IPS DF 6.9 (cell line): ENCODE data around the gene FEV.

ENCODE experiments used
- DNase-seq: peaks from one replicate; pipeline ENCODE4 v3.0.0-alpha.2; 2013; ENCODE audit warnings: low read depth, low spot score
- H3K27ac ChIP-seq: one replicate; pipeline ENCODE4 v1.5.1; 2013; ENCODE audit warnings: low read length, control low read depth
- H3K27me3 ChIP-seq: 2 replicates; pipeline ENCODE4 v1.6.1; 2013; ENCODE audit warnings: mild to moderate bottlenecking, low read length; ENCODE audit not compliant: control insufficient read depth, insufficient read depth
- H3K36me3 ChIP-seq: 2 replicates; pipeline ENCODE4 v1.6.1; 2013; ENCODE audit warnings: low read length; ENCODE audit not compliant: control insufficient read depth, insufficient read depth
- H3K4me1 ChIP-seq: 2 replicates; pipeline ENCODE4 v1.6.1; 2013; ENCODE audit warnings: low read length; ENCODE audit not compliant: control insufficient read depth, insufficient read depth
- H3K4me3 ChIP-seq: 2 replicates; pipeline ENCODE4 v1.5.1; 2013; ENCODE audit warnings: mild to moderate bottlenecking, low read length
- H3K9me3 ChIP-seq: 2 replicates; pipeline ENCODE4 v1.6.1; 2013; ENCODE audit warnings: low read length, inconsistent platforms; ENCODE audit not compliant: control insufficient read depth, insufficient read depth
- WGBS: extraction: QIAGEN DNeasy Blood & Tissue Kit; methylation state at CpG from one replicate; pipeline ENCODE4 v1.1.7; 2013; ENCODE audit warnings: mixed read lengths, missing lambda C conversion rate; ENCODE audit not compliant: insufficient read length, insufficient coverage; 5-methylcytosine and 5-hydroxymethylcytosine counted together

Gene FEV

DNA sequence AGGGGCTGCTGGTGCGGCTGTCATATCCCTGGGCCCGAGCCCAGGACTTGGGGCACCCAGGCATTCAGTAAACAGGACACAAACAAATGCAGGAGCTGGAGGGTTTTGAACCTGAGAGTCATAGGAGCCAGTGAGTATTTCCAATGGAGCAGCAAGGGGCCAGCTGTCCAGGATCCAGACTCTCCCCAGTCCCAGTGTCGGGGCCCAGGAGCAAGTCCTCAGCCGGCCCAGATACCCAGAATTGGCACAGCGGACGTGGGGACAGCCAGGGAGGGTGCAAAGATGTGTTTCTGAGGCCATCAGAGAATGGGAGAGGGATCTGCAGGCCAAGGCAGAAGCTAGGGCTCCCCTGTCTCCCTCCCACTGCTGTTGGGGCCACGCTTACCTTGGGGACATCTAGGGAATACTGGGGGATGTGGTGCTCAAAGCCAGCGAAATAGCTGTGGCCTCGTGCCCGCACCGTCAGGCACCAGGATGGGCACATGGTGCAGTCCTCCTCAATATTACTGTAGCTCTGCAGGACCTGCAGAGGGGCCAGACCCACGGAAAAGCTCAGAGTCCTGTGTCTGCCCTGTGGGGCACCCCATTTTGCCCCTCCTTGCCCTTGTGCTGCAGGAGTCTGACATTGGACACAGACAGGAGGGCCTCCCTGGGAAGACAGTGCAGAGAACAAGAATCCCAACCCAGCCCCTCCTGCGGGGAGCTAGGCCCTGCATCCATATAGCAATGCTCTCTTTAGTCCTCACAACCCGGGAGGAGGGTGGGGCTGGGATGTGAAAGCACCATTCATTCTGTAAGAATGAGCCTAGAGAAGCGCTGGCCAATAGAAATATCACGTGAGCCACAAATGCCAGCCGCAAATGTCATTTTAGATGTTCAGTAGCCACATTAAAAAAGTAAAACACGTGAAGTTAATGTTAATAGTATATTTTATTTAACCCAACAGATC lies 40.9 kb upstream of the FEV start:
- no peaks in the 10 kb centered on the region for H3K4me1 ChIP-seq
- no peak overlapping the region for H3K27ac ChIP-seq
- DNase-seq, result no peak
- WGBS, result no CpG with 5 or more reads among the region's 18 CpGs
- no peak overlapping the region for H3K4me3 ChIP-seq
- H3K27me3 ChIP-seq, result no peaks in the 10 kb centered on the region
- H3K9me3 ChIP-seq, result no peaks in the 10 kb centered on the region; the same call in 1 of the 2 replicates
- no peaks in the 10 kb centered on the region for H3K36me3 ChIP-seq

DNA sequence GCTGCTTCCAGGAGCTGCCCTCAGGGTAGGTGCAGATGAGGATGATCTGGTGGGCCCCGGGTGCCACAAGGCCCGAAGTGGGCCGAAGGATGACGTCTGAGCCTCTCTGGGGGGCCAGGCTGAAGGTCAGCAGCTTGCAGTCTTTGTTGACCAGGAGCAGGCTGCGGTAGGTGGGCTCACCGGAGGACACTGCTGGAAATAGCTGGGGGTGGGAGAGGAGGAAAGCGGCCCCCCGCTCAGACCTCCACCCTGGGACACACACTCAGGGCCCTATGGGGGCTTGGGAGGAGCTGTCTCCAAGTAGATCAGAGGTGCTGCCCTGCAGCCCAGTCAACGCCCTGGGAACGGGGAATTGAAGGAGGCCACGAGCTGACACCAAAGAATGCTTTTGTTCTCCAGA lies 39.1 kb upstream of the FEV start:
- Histone ChIP-seq H3K27ac (no peak overlapping the region), H3K4me3 (no peak overlapping the region), H3K9me3 (no peaks in the 10 kb centered on the region; the same call in 1 of the 2 replicates), H3K4me1 (no peaks in the 10 kb centered on the region), H3K36me3 (no peaks in the 10 kb centered on the region), H3K27me3 (no peaks in the 10 kb centered on the region)
- no CpG with 5 or more reads among the region's 11 CpGs for WGBS
- no peak for DNase-seq

GRCh38 chr2:219023045-219023605 lies 38.1 kb upstream of the FEV start:
- no CpG with 5 or more reads among the region's 12 CpGs for WGBS
- no peaks in the 10 kb centered on the region for H3K27me3 ChIP-seq

GRCh38 chr2:219022616-219023015 lies 37.6 kb upstream of the FEV start:
- Histone ChIP-seq H3K27me3 (no peaks in the 10 kb centered on the region), H3K27ac (no peak overlapping the region), H3K9me3 (no peaks in the 10 kb centered on the region; the same call in 1 of the 2 replicates), H3K4me1 (no peaks in the 10 kb centered on the region), H3K36me3 (no peaks in the 10 kb centered on the region), H3K4me3 (no peak overlapping the region)
- no CpG with 5 or more reads among the region's 5 CpGs for WGBS
- no peak for DNase-seq

More at GRCh38 chr2:219023045-219023605, 38.1 kb upstream of the FEV start:
- DNase-seq, result no peak
- no peak overlapping the region for H3K4me3 ChIP-seq
- no peaks in the 10 kb centered on the region for H3K4me1 ChIP-seq
- H3K36me3 ChIP-seq, result no peaks in the 10 kb centered on the region
- H3K27ac ChIP-seq, result no peak overlapping the region
- no peaks in the 10 kb centered on the region; the same call in 1 of the 2 replicates for H3K9me3 ChIP-seq

DNA sequence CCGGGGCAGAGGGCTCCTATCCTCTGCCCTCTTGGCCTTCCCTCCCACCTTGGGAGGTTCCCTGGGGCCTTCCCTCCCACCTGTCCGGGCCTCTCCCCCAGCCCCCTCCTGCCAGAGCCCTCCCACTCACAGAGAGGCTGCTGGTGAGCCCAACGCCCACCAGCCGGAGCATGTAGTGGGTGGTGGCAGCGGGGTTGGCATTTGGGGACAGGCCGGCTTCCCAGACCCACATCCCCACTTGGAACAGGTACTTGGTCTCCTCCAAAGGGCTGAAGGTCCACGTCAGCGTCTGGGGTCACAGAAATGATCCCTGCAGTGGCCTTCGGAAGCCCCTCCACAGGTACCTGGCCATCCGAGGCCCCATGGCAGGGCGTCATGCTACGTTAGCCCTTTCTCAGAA lies 37.1 kb upstream of the FEV start:
- DNase-seq, result no peak
- H3K36me3 ChIP-seq, result no peaks in the 10 kb centered on the region
- no CpG with 5 or more reads among the region's 12 CpGs for WGBS
- H3K4me3 ChIP-seq, result no peak overlapping the region
- no peak overlapping the region for H3K27ac ChIP-seq
- no peaks in the 10 kb centered on the region for H3K27me3 ChIP-seq
- no peaks in the 10 kb centered on the region; the same call in 1 of the 2 replicates for H3K9me3 ChIP-seq
- H3K4me1 ChIP-seq, result no peaks in the 10 kb centered on the region

GRCh38 chr2:219021591-219021990 lies 36.6 kb upstream of the FEV start:
- WGBS, result no CpG with 5 or more reads among the region's 9 CpGs
- no peaks in the 10 kb centered on the region; the same call in 1 of the 2 replicates for H3K9me3 ChIP-seq
- H3K4me3 ChIP-seq, result no peak overlapping the region
- H3K27ac ChIP-seq, result no peak overlapping the region
- H3K4me1 ChIP-seq, result no peaks in the 10 kb centered on the region
- no peak for DNase-seq
- H3K36me3 ChIP-seq, result no peaks in the 10 kb centered on the region
- H3K27me3 ChIP-seq, result no peaks in the 10 kb centered on the region

- Histone ChIP-seq H3K27ac (no peak overlapping the region), H3K4me1 (no peaks in the 10 kb centered on the region), H3K36me3 (no peaks in the 10 kb centered on the region), H3K4me3 (no peak overlapping the region), H3K27me3 (no peaks in the 10 kb centered on the region), H3K9me3 (no peaks in the 10 kb centered on the region; the same call in 1 of the 2 replicates)
- no CpG with 5 or more reads among the region's 11 CpGs for WGBS
- DNase-seq, result no peak
Measured at GRCh38 chr2:219020604-219021365, 35.8 kb upstream of the FEV start.

DNA sequence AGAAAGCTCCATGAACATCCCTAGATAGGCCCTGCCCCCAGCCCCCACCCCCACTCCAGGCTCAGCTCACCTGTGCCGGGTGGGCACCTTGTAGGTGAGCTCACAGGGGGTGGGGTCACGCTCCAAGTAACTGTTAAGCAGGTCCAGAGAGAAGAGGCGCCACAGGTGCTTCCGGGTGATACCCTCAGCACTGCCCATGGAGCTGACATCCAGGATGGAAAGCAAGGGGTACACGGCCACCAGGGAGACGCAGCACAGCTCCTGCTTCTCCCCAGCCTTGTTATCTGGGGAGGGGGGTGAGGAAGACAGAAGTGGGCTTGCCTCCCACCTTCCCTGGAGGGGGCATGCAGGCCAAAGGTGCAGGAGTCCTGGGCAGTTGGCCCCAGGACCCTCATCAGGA lies 34.5 kb upstream of the FEV start:
- Histone ChIP-seq H3K4me1 (no peaks in the 10 kb centered on the region), H3K27ac (no peak overlapping the region), H3K9me3 (no peaks in the 10 kb centered on the region; the same call in 1 of the 2 replicates), H3K36me3 (no peaks in the 10 kb centered on the region), H3K4me3 (no peak overlapping the region), H3K27me3 (no peaks in the 10 kb centered on the region)
- WGBS, result no CpG with 5 or more reads among the region's 6 CpGs
- no peak for DNase-seq

- Histone ChIP-seq H3K4me3 (no peak overlapping the region), H3K36me3 (no peaks in the 10 kb centered on the region), H3K4me1 (no peaks in the 10 kb centered on the region), H3K27ac (no peak overlapping the region), H3K9me3 (no peaks in the 10 kb centered on the region; the same call in 1 of the 2 replicates), H3K27me3 (no peaks in the 10 kb centered on the region)
- WGBS, result no CpG with 5 or more reads among the region's 10 CpGs
- DNase-seq, result no peak
Measured at GRCh38 chr2:219018726-219019125, 33.7 kb upstream of the FEV start.

GRCh38 chr2:219018286-219018685 lies 33.3 kb upstream of the FEV start:
- no peaks in the 10 kb centered on the region for H3K36me3 ChIP-seq
- no peak overlapping the region for H3K4me3 ChIP-seq
- no CpG with 5 or more reads among the region's 7 CpGs for WGBS
- no peak overlapping the region for H3K27ac ChIP-seq
- H3K9me3 ChIP-seq, result no peaks in the 10 kb centered on the region; the same call in 1 of the 2 replicates
- no peaks in the 10 kb centered on the region for H3K4me1 ChIP-seq
- no peak for DNase-seq
- H3K27me3 ChIP-seq, result no peaks in the 10 kb centered on the region
